ENCODE data around the gene PTDSS2.

Gene PTDSS2

DNA sequence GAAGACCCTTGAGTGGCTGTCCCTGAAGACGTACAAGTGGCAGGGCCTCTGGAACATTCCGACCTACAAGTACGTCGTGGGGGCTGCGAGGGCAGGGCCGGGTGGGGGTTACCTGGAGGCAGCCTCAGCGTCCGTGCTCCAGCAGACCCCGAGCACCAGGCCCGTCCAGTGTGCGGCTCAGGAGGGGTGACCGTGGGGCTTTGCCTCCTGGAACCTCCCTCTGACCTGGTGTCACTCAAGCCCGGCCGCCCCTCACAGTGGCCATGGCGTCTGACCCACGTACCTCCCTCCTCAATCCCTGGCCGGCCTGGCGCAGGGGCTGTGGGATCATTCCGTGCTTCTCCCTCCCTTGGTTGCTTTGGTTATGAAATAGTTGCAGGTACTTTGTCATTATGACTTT lies 38.5 kb downstream of the PTDSS2 start:
- H3K9me2 ChIP-seq (replicated peaks; ENCODE audit: insufficient read depth, low read length): no peaks in the 10 kb centered on the region
- H2AFZ ChIP-seq (ENCODE audit: low read length): no peak overlapping the region
- H4K20me1 ChIP-seq (ENCODE audit: insufficient read depth, low read length): no peaks in the 10 kb centered on the region
- H3K27ac ChIP-seq (ENCODE audit: low read length): no peak overlapping the region
- DNase-seq: no peak
- TF ChIP-seq EZH2 (optimal IDR thresholded peaks at IDR 0.05; ENCODE audit: low read depth, low read length) (no peak), EZH2phosphoT487 (IDR thresholded peaks at IDR 0.05; ENCODE audit: low read length) (no peak)
- TF ChIP-seq, protein P1, sequence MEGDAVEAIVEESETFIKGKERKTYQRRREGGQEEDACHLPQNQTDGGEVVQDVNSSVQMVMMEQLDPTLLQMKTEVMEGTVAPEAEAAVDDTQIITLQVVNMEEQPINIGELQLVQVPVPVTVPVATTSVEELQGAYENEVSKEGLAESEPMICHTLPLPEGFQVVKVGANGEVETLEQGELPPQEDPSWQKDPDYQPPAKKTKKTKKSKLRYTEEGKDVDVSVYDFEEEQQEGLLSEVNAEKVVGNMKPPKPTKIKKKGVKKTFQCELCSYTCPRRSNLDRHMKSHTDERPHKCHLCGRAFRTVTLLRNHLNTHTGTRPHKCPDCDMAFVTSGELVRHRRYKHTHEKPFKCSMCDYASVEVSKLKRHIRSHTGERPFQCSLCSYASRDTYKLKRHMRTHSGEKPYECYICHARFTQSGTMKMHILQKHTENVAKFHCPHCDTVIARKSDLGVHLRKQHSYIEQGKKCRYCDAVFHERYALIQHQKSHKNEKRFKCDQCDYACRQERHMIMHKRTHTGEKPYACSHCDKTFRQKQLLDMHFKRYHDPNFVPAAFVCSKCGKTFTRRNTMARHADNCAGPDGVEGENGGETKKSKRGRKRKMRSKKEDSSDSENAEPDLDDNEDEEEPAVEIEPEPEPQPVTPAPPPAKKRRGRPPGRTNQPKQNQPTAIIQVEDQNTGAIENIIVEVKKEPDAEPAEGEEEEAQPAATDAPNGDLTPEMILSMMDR (IDR thresholded peaks at IDR 0.05; ENCODE audit: low read length): no peak
- H3K4me3 ChIP-seq (ENCODE audit: low read length): no peak overlapping the region
- no peaks in the 10 kb centered on the region for H3K27me3 ChIP-seq (replicated peaks; ENCODE audit: insufficient read depth, low read length)
- no peaks in the 10 kb centered on the region for H3K9me3 ChIP-seq (replicated peaks; ENCODE audit: insufficient read depth, low read length)
- no peak overlapping the region for H3K9ac ChIP-seq (ENCODE audit: low read length)
- H3K36me3 ChIP-seq (replicated peaks; ENCODE audit: insufficient read depth, low read length): no peaks in the 10 kb centered on the region
- no peak overlapping the region for H3K4me2 ChIP-seq (ENCODE audit: low read depth, low read length)
- no peaks in the 10 kb centered on the region for H3K4me1 ChIP-seq (ENCODE audit: low read length)
- no peaks in the 10 kb centered on the region for H3K79me2 ChIP-seq (ENCODE audit: low read length)
- H3F3A ChIP-seq (ENCODE audit: insufficient read depth, low read length): no peaks in the 10 kb centered on the region

DNA sequence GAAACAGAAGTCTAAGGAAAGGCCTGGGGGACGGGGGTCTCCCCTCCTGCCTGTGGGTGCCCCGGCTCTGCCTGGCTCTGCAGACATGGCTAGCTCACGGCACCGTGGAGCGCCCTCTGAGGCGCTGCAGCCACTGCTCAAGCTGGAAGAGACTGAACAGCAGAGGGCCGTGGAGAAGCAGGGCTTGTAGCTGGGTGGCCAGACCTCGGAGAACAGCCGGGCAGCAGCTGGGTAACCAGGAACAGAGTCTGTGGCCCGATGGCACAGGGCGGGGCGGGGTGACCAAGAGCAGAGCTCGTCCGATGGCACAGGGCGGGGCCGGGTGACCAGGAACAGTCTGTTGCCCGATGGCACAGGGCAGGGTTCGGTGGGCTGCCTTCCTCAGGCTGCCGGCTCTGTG lies 38.9 kb downstream of the PTDSS2 start:
- Histone ChIP-seq H3F3A (ENCODE audit: insufficient read depth, low read length) (no peaks in the 10 kb centered on the region), H3K9me2 (replicated peaks; ENCODE audit: insufficient read depth, low read length) (no peaks in the 10 kb centered on the region), H3K4me2 (ENCODE audit: low read depth, low read length) (no peak overlapping the region), H3K79me2 (ENCODE audit: low read length) (no peaks in the 10 kb centered on the region), H3K36me3 (replicated peaks; ENCODE audit: insufficient read depth, low read length) (no peaks in the 10 kb centered on the region), H3K27me3 (replicated peaks; ENCODE audit: insufficient read depth, low read length) (no peaks in the 10 kb centered on the region), H3K9me3 (replicated peaks; ENCODE audit: insufficient read depth, low read length) (no peaks in the 10 kb centered on the region), H3K4me3 (ENCODE audit: low read length) (no peak overlapping the region), H3K27ac (ENCODE audit: low read length) (no peak overlapping the region), H3K9ac (ENCODE audit: low read length) (no peak overlapping the region), H2AFZ (ENCODE audit: low read length) (no peak overlapping the region), H4K20me1 (ENCODE audit: insufficient read depth, low read length) (no peaks in the 10 kb centered on the region), H3K4me1 (ENCODE audit: low read length) (no peaks in the 10 kb centered on the region)
- TF ChIP-seq, protein P1 (IDR thresholded peaks at IDR 0.05; ENCODE audit: low read length): no peak
- TF ChIP-seq EZH2phosphoT487 (IDR thresholded peaks at IDR 0.05; ENCODE audit: low read length) (no peak), EZH2 (optimal IDR thresholded peaks at IDR 0.05; ENCODE audit: low read depth, low read length) (no peak)
- no peak for DNase-seq

DNA sequence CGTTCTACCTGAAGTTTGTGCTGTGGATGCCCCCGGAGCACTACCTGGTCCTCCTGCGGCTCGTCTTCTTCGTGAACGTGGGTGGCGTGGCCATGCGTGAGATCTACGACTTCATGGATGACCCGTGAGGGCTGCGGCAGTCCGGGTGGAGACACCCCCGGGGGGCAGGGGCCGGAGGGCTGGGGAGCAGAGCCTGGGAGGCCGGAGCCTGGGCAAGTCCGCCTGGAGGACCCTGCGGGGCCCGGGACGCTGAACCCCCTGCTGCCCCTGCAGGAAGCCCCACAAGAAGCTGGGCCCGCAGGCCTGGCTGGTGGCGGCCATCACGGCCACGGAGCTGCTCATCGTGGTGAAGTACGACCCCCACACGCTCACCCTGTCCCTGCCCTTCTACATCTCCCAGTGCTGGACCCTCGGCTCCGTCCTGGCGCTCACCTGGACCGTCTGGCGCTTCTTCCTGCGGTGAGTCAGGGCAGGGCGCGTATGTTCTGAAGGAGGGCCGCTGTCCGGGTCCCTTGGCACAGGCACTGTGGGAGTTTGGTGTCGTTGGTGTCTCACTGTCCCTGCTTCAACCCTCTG lies 39.6 kb downstream of the PTDSS2 start:
- no peak overlapping the region for H3K27ac ChIP-seq (ENCODE audit: low read length)
- no peaks in the 10 kb centered on the region for H3K79me2 ChIP-seq (ENCODE audit: low read length)
- H4K20me1 ChIP-seq (ENCODE audit: insufficient read depth, low read length): no peaks in the 10 kb centered on the region
- no peaks in the 10 kb centered on the region for H3F3A ChIP-seq (ENCODE audit: insufficient read depth, low read length)
- no peak overlapping the region for H3K9ac ChIP-seq (ENCODE audit: low read length)
- no peaks in the 10 kb centered on the region for H3K36me3 ChIP-seq (replicated peaks; ENCODE audit: insufficient read depth, low read length)
- TF ChIP-seq, protein P1 (IDR thresholded peaks at IDR 0.05; ENCODE audit: low read length): no peak
- TF ChIP-seq EZH2phosphoT487 (IDR thresholded peaks at IDR 0.05; ENCODE audit: low read length) (no peak), EZH2 (optimal IDR thresholded peaks at IDR 0.05; ENCODE audit: low read depth, low read length) (no peak)
- H3K4me1 ChIP-seq (ENCODE audit: low read length): no peaks in the 10 kb centered on the region
- H3K9me2 ChIP-seq (replicated peaks; ENCODE audit: insufficient read depth, low read length): no peaks in the 10 kb centered on the region
- H3K4me3 ChIP-seq (ENCODE audit: low read length): no peak overlapping the region
- H3K4me2 ChIP-seq (ENCODE audit: low read depth, low read length): no peak overlapping the region
- H3K9me3 ChIP-seq (replicated peaks; ENCODE audit: insufficient read depth, low read length): no peaks in the 10 kb centered on the region
- DNase-seq: no peak
- H3K27me3 ChIP-seq (replicated peaks; ENCODE audit: insufficient read depth, low read length): no peaks in the 10 kb centered on the region
- H2AFZ ChIP-seq (ENCODE audit: low read length): no peak overlapping the region
